Measurements from ENCODE around the gene ARHGEF1.
"Not testable (repeated sequence)": the region's sequence is repeated elsewhere in the genome, so short reads cannot be mapped to it uniquely, and the experiment has no call there.

Gene ARHGEF1

DNA sequence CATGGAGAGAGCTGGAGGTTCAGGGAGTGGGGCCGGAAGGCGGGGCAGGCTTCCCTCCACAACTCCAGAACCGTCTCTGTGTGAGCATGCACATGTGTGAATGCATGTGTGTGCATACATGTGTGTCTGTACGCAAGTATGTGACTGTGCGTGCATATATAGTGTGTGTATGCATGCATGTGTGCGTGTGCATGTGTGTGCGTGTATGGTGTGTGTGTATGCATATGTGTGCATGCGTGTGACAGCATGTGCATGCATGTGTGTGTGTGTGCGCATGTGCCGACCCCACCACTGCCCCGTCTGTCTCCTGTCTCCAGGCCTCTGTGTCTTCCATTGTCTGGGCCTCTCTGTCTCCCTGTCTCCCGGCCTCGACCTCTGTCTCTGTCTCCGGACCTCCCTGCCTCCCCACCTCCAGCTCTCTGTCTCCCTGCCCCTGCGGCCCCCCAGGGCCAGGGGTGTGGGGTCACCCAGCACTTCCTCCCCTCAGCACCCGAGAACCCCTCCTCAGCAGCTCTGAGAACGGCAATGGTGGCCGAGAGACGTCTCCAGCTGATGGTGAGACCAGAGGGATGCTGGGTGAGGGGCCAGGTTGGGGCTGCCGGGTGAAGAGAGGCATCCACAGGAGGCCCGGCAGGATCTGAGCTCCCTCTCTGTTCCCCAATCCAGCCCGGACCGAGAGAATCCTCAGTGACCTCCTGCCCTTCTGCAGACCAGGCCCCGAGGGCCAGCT, 22.5 kb downstream of the ARHGEF1 start:
- DNase-seq (ENCODE audit: low spot score) = no peak

DNA sequence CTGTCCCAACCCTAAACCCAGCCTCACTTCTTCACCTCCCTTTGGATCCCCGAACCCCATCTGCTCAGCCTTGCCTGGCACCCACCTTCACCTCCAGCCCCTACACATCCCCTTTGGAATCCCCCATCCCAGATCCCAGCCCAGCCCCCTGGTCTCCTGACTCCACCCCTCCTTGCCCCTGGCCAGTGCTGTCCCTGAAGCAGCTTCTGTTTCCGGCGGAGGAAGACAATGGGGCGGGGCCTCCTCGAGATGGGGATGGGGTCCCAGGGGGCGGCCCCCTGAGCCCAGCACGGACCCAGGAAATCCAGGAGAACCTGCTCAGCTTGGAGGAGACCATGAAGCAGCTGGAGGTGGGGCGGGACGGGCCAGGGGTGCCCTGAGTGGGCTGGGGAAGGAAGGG, 23.3 kb downstream of the ARHGEF1 start:
- DNase-seq (ENCODE audit: low spot score) = no peak

DNA sequence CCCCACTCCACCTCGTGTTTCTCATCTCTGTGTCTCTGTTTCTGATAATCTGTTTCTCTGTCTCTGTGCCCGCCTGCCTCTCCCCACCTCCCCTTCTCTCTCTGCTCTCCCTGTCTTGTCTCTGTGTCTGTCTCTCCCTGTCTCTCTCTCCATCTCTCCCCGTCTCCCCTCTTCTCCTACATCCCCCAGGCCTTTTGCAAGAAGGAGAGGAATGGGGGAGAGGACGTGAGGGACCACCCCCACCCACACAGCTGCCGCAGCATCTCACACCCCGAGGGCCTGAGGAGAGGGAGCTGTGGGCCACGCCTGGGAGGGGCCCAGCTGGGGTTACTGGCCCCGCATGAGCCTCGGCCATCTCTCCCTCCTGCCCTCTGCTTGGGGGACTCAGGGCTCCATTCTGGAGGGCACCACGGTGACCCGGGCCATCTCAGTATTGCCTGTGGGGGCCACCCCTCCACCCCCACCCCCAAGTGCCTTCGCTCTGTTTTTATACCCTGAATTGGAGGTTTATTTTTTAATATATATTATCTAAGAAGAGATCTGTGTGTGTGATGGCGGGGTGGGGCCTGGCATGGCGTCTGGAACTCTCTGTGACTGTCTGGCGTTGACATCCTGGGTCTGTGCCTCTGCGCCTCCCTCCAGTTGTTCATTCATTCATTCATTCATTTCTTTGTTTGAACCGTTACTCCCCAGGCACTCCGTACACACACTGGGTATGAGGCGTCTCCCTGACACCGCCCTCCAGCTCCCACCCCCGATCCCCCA, 24.1 kb downstream of the ARHGEF1 start:
- DNase-seq (ENCODE audit: low spot score) = no peak

DNA sequence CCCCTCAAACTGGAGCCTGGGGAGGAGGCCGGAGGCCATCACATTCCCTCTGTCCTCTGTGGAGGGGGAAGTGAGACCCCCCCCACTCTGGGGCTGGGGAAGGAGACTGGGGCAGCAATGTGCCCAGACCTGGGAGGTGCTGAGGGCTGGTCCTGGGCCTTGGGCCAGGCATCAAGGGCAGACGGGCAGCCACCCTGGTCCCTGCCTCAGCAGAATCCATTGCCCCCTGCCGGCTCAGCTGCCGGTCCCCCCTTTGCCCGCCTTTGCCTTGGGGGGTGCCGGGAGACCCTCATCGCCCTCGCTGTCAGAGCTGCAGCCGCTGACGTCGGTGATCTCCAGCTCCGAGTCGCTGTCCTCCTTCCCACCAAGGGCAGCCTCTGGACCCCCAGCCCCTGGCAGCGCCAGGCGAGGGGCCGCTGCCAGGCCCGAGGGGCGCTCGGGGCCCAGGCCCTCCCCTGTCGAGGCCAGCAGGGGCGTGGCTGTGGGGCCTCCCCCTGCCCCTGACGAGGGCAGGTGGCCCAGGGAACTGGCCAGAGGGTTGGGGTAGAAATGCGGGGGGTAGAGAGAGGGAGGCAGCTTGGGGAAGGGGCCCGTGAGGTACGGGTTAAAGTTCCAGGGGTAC, 25.1 kb downstream of the ARHGEF1 start:
- no peak for DNase-seq (ENCODE audit: low spot score)

DNA sequence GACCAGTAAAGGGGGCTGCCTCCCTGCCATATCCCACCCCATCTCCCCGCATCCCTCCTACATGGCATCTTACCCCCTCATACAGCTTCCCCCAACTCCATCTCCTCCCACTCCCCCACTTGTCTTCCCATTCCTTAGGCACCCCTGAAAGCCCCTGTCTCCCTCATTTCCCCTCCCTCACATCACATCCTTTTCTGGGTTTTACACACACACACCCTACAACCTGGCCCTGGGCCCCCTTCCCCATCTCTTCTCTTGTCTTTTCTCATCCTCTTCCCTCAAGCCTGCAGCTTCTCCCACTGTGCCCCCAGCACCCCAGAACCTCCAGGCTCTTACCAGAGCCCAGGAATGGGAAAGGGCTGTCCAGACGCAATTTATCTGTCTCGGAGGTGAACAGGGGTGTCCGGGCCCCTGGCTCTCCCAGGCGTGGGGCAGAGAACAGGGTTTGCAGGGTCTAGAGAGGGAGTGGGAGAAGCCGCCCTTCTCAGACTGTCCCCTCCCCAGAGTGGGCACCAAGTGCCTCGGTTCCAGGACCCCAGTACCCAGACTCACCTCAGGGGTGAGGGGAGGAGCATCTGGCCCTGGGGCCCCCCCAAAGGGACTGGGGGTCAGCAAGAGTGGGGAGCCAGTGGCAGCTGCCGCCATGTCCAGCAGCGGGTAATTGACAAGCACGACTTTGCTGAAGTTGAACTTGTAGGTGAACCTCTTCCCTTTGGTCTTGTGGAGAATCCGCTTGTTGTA, 25.9 kb downstream of the ARHGEF1 start:
- DNase-seq (ENCODE audit: low spot score) = no peak

DNA sequence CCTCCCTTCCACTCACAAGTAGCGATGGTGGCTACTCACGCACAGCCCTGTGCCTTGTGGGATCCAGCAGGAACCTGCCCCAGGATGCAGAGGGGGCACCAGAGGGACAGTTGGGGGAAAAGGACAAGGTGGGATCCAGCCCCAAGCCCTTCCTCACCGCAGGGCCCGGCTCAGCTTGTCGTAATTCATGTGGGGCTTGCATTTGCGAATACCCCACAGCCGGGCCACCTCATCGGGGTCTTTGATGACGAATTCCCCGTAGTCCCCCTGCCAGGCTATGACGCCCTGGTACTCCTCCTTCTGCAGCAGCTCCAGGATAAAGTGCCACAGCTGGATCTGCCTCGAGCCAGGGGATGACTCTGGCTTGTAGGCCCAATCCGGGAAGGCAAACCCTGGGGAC, 26.7 kb downstream of the ARHGEF1 start:
- DNase-seq (ENCODE audit: low spot score) = no peak

DNA sequence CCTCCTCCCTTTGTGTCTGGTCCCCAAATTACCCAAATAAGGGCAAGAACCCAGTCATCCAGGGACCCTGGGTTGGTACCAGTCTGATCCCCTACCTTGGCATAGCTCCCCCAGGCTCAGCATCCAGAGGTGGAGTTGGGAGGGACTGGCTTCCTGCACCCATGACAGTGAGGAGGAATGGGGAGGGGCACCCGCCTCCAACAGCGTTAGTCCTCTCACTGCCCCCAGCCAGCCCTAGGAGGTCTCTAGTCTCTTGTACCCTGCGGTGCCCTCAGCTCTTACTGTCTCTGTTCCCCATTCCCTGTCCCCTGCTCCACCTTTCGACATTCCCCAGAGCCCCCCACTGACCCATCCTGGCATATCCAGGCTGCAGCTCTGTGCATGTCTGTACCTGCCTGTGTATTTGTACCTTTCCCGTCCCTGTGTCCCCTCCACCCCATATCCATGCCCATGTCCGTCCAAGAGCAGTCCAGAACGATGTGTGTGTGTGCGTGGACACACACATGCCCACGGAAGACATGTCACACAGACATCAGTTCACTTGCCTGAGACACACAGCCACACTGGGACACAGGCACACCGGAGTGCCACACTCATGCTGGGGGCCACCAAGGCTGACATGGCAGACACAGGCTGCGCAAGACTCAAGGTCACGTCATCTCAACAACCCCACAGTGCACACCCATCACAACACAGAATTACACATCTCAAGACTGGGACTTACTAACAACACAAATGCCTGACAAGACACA, 27.4 kb downstream of the ARHGEF1 start:
- DNase-seq (ENCODE audit: low spot score) = no peak

DNA sequence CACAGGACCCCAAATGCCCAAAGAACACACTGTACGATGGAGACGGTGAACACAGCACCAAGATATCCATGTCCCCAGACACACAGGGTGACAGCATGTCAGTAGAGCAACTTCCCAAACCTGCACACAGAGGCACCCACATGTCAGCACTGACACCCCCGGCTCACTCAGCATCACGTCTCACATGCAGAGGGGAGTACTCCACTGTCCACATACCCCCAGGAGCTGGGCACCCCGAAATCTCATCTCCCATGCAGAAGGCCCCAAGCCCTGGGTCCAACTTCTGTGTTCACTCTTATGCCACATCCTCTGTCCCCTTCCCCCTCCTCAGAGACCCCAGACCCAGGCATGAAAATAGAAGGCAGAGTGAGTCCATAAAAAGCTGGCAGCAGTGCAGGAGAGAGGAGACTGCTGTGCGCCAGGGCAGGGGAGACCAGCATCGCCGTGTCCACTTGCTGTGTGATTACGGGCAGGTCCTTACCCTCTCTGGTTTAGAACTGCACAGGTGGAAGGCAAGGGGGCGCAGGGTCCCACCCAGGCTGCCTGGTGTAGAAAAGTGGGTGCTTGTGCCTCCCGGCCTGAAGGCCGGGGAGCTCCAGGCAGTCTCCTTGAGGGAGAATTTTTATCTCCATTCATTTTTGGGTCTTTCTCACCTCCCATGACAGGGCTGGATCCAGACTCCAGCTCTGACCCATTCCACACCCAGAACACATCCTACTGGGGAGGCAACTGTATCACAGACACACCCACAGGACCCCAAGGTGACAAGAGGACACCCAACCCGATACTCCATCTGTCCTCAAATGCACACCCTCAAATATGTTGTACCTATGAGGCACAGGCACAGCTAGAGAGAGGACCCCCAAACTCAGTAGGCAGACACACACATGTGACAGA, 28.3 kb downstream of the ARHGEF1 start:
- DNase-seq (ENCODE audit: low spot score) = no peak

DNA sequence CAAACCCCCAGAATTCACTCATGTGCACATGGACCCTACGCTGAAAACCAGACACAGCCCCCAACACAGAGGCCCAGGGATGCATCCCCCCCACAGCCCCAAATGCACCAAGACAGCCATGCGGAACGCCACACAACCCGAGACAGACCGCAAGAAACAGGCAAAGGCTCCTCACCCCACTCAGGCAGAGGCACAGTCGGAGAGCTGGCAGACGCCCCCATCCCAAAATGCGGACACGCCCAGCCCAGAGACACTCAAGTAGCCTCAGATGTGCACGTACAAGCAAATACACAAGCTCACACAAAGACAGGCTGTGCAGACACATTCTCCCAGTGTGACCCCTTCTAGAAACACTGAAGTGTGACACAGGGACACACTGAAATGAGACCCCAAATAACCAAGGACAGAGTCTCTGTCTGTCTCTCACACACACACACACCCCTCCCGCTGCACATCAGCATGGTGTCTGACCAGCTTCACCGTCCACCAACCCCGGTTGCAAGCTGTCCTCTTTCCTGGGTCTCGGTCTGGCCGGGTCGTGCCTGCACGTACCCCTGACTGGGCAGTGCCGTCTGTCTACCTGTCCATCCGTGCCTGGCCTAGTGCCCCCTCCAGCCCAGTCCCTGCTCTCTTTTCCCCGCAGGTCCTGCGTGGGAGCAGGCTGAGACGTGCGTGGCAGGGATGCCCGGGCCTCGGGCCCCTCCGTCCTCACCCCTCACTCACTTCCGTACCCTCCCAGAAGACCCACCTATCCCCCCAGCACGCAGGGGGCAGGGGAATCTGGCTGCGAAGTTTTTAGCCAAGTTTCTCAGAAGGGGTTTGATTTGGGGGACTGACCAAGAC, 29.1 kb downstream of the ARHGEF1 start:
- no peak for DNase-seq (ENCODE audit: low spot score)

DNA sequence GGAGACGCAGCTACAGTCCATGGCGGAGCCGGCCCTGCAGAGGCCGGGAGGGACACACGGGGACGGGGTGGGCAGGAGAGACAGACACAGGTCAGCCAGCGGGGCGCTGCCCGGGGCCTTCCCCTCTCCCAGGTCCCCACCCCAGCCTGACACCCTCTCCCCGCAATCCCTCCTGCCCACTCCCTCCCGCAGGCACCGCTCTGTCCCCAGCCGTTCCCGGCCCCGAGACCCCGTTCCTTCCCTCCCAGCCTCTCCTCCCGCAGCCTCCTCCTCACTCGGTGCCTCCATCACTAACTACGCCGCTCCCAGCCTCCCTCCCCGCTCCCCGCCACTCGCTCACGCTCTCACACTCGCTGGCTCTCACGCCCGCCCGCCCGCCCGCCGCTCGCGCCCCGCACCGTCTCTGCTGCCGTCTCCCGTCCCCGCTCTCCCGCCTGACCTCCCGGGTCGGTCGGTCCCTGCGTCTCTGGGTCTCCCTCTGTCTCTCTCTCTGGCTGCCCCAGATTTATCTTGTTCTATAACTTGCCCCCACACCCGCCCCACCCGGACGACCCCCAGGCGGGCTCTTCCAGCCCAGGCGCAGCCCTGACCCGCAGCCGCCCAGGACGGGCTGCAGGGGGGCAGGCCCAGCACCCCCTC, 30.0 kb downstream of the ARHGEF1 start:
- DNase-seq (ENCODE audit: low spot score) = no peak

DNA sequence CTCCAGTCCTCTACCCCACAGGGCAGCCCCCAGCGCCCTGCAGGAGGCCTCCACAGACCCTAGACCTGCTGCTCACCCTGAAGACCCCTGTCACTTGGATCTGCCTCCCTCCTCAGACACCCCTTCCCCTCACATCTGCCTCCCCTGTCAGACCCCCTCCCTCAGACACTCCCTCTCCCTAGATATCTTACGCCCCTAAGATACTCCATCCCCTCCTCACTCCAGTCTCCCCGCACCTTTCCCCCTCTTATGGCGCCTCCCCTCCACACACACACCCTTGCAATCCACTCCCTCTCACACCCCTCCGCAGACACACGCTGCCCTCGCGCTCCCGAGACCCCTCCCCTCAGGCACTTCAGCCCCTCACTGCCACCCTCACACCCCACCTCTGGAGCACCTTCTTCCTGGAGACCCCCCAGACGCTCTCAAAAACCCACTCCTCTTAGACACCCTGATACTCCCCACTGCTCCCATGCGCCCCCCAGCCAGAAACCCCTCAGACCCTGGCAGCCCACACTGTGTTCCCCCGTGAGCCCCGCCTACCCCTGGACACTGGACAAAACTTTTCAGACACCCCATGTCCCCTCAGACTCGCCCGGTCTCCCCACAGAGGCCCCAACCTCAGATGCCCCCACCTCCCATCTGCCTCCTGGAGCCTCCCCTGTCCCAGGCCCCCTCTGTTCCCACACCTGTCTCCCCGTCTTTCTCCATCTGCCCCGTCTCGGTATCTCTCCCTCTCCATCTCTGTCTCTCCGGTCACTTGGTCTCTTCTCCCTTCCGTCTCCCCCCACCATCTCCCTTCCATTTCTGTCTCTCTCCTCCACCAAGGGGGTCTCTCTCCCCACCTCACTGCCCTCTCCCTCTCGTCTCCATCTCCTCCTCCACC, 30.8 kb downstream of the ARHGEF1 start:
- DNase-seq (ENCODE audit: low spot score) = no peak

DNA sequence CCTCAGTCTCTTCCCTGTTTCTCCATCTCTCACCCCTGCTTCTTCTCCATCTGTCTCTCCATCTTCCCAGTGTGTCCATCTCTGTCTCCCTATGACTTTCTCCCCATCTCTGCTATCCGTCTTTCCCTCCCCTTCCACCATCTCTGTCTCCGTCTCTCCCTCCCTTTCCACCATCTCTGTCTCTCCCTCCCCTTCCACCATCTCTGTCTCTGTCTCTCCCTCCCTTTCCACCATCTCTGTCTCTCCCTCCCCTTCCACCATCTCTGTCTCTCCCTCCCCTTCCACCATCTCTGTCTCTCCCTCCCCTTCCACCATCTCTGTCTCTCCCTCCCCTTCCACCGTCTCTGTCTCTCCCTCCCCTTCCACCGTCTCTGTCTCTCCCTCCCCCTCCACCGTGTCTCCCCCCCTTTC, 31.4 kb downstream of the ARHGEF1 start:
- not testable (repeated sequence) for DNase-seq (ENCODE audit: low spot score)

DNA sequence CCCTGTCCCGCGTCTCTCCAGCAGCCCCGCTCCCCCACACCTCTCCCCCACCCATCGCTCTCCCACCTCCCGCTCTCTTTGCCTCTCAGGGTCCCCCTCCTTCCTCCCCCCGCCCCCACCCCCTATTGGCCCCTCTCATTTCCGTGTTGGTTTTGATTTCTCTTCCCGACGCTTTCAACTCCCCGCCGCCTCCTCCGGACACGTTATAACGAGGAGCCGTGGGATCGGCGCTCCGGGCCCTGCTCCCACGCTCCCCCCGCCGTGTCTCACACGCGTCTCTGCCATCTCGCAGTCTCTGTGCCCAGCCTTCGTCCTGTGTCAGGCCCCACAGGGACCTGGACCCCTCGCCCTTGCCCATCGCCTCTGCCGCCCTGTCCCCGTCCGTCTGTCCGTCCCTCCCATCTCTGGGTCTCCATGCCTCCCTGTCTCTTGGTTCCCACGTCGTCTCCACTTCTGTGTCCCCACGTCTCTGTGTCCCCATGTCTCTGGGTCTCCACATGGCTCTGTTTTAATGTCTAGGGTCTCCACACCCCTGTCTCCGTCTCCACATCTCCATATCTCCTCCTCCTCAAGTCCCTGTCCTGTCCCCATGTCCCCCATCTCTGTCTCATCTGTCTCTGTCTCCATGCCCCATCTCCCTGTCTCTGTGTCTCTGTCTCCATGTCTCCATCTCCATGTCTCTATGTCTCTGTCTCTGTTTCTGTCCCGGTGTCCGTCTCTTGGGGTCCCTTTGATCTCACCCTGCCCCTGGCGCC, 32.2 kb downstream of the ARHGEF1 start:
- DNase-seq (ENCODE audit: low spot score) = no peak

DNA sequence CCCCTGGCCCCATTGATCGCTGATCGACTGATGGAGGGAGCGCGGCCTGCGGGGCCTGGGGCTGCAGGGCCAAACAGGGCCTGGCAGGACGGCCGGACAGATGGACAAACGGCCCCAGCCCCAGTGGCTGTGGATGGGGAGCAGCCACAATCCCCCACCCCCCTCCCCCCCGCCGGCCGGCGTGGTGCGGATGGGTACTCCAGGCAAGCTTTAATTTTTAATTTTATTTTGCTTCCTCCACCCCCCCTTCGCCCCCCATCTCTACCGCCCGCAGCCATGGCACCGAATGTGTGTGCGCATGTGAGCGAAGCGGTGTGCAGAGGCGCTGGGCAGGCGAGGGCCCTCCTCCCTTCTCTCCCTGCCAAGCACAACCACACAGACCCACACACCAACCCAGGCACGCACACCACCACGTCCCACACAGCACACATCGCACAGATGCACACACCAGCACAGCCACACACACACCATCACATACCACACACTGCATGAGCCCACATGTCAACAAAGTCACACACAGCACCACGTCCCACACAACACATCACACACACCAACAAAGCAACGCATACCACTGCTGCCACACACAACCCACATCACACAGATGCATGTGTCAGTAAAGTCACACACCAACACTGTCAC, 32.9 kb downstream of the ARHGEF1 start:
- DNase-seq (ENCODE audit: low spot score) = no peak

DNA sequence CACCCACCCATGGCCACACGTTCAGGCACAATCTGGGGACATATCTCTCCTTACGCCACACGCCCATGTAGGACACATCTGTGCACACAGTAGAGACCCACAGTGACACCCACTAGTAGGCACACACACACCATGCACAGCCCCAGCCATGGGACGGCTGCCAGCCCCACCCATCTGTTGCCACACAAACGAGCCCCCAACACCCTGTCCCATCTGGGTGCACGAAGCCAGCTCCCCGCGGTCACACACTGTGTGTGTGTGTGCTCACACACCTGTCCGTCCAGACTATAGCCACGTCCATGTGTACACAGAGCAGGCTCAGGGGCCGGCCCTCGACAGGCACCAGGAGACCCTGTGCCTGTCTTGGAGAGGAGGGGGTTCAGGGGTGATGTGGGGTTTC, 34.7 kb downstream of the ARHGEF1 start:
- no peak for DNase-seq (ENCODE audit: low spot score)

DNA sequence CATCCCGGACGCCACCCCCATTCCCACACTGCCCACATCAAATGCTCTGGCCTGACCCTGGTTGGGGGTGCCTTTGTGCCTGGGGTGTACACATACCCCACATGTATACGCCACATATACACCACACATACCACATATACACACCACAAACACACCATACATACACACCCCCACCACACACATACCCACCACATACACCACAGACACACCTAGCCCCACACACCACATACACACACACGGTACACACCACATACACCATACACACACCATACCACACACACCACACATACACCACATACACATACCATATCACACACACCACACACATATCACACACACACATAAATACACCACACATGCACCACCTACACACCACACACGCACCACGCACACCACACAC, 35.1 kb downstream of the ARHGEF1 start:
- DNase-seq (ENCODE audit: low spot score) = no peak

DNA sequence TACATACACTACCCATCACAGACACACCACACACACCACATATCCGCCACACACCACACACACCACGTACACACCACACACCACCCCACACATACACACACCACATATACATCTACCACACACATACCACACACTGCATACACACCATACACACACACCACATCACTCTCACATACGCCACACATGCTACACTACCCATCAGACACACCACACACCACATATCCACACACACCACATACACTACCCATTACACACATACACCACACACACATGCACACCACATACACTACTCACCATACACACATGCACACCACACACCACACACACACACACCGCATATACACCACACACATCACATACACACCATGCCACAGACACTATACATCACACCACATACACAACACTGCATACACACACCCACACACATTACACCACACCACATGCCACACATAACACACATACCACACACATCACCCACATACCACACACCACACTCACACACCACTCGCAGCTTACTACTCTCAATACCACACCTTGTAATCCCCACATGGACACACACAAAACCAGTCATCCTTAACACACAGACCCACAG, 35.8 kb downstream of the ARHGEF1 start:
- DNase-seq (ENCODE audit: low spot score) = no peak
